HepG2 (cell line): ENCODE results near the gene TMEM131L. TPM values are rescaled to one million over a fixed set of nuclear protein-coding genes. Genes with fewer than 3 reads are reported as not detected.

Source experiments
- ATAC-seq: fragments of 200-7000 bp; cut with Tn5 transposase; 3 replicates; pipeline ENCODE4 v1.9.1; 2020; ENCODE audit warnings: mild to moderate bottlenecking, moderate library complexity
- BruUV-seq: library from RNA; stranded (reverse); fragments of 400-500 nt; replicated peaks from 2 replicates; lab custom pipeline; 2021; lab: Mats Ljungman, UMichigan
- CTCF ChIA-PET: fragments of 300-600 bp; formaldehyde crosslinking; extraction: SDS; loops from one replicate; lab custom pipeline; 2021; ENCODE audit warnings: low total read pairs, inconsistent platforms, low intra/inter-chr PET ratio; lab: Yijun Ruan, JAX
- POLR2A ChIA-PET: fragments of 350-600 bp; sonication (Branson Sonifier 250); formaldehyde crosslinking; loops from one replicate; lab custom pipeline; 2020; ENCODE audit warnings: antibody characterized with exemption, inconsistent platforms; lab: Yijun Ruan, JAX
- DNase-seq: peaks from one replicate; pipeline ENCODE4 v3.0.0-alpha.2; 2015; ENCODE audit warnings: low spot score
- FAIRE-seq: peaks from 3 replicates; lab custom pipeline; 2011; peaks lifted over from hg19 to GRCh38; lab: Jason Lieb, UNC
- H2AFZ ChIP-seq: one replicate; pipeline ENCODE4 v1.6.1; 2011; ENCODE audit warnings: low read length, inconsistent platforms
- H3K27ac ChIP-seq: fragments of 300-600 bp; 3 replicates; pipeline ENCODE4 v1.8.0; 2011; ENCODE audit warnings: mixed run types, mild to moderate bottlenecking, mixed read lengths, low read length, inconsistent platforms; ENCODE audit not compliant: insufficient read depth; ENCODE audit errors: extremely low read length
- H3K27me3 ChIP-seq, 2 experiments: fragments of 200-600 bp in 1 of 2; 2 replicates in 1 of 2; 3 replicates in 1 of 2; pipeline versions ENCODE4 v1.6.0 to v1.8.0; 2011; ENCODE audit warnings: low read length in 2 of 2, mild to moderate bottlenecking in 2 of 2, moderate library complexity in 2 of 2, inconsistent platforms in 1 of 2; ENCODE audit not compliant: insufficient read depth in 2 of 2, control insufficient read depth in 1 of 2
- H3K36me3 ChIP-seq, 2 experiments: fragments of 200-600 bp in 1 of 2; replicated peaks in 1 of 2; 2 replicates in 1 of 2; 3 replicates in 1 of 2; pipeline versions ENCODE4 v1.5.1 to v1.8.0; 2011; ENCODE audit warnings: low read length in 2 of 2, inconsistent platforms in 1 of 2; ENCODE audit not compliant: insufficient read depth in 2 of 2, control insufficient read depth in 1 of 2
- H3K4me1 ChIP-seq: 2 replicates; pipeline ENCODE4 v1.5.1; 2012; ENCODE audit warnings: low read length, inconsistent platforms; ENCODE audit not compliant: insufficient read depth
- H3K4me2 ChIP-seq: 2 replicates; pipeline ENCODE4 v1.6.0; 2011; ENCODE audit warnings: low read depth, low read length, inconsistent platforms
- H3K4me3 ChIP-seq, 3 experiments: fragments of 200-600 bp in 1 of 3; sonication (generic), shearing (Covaris generic) in 1 of 3; replicated peaks in 1 of 3; 2 replicates each; pipeline ENCODE4 v1.5.1; 2011 to 2016; ENCODE audit warnings: low read length in 3 of 3, inconsistent platforms in 2 of 3, low read depth in 2 of 3, mild to moderate bottlenecking in 2 of 3, control low read depth in 1 of 3, mixed read lengths in 1 of 3; ENCODE audit not compliant: insufficient read depth in 1 of 3
- H3K79me2 ChIP-seq: one replicate; pipeline ENCODE4 v1.6.1; 2011; ENCODE audit warnings: low read length, inconsistent platforms; ENCODE audit not compliant: insufficient read depth
- H3K9ac ChIP-seq: 2 replicates; pipeline ENCODE4 v1.6.0; 2011; ENCODE audit warnings: mild to moderate bottlenecking, low read depth, low read length, inconsistent platforms; ENCODE audit not compliant: insufficient read depth
- H3K9me3 ChIP-seq: 2 replicates; pipeline ENCODE4 v1.5.1; 2012; ENCODE audit warnings: mild to moderate bottlenecking, low read length
- H4K20me1 ChIP-seq: 2 replicates; pipeline ENCODE4 v1.6.0; 2011; ENCODE audit warnings: inconsistent platforms, mild to moderate bottlenecking, low read length, moderate library complexity; ENCODE audit not compliant: insufficient read depth
- HNF4G ChIP-seq, 2 experiments: sonication (generic) in 1 of 2; formaldehyde crosslinking in 1 of 2; IDR thresholded peaks; 2 replicates each; pipeline versions ENCODE4 v1.4.0 to v1.6.1; 2011 to 2020; ENCODE audit warnings: borderline replicate concordance in 2 of 2, low read depth in 2 of 2, mild to moderate bottlenecking in 2 of 2, low read length in 1 of 2, missing genetic modification reagents in 1 of 2, moderate library complexity in 1 of 2
- ISL2 ChIP-seq: sonication (generic); formaldehyde crosslinking; IDR thresholded peaks from 2 replicates; pipeline ENCODE4 v1.5.0; 2020; ENCODE audit warnings: missing genetic modification reagents
- NCOR1 ChIP-seq: fragments of 200-600 bp; sonication (generic); IDR thresholded peaks from 2 replicates; pipeline ENCODE4 v1.7.0; 2017; ENCODE audit warnings: antibody characterized with exemption, low read length, borderline replicate concordance
- NFYC ChIP-seq: IDR thresholded peaks from 2 replicates; pipeline ENCODE4 v1.6.1; 2016; ENCODE audit warnings: missing genetic modification reagents, missing compliant biosample characterization
- PBX3 ChIP-seq: sonication (generic); formaldehyde crosslinking; IDR thresholded peaks from 2 replicates; pipeline ENCODE4 v1.8.1; 2023; ENCODE audit warnings: missing genetic modification reagents, inconsistent platforms, borderline replicate concordance
- SKI ChIP-seq: fragments of 450-650 bp; IDR thresholded peaks from one replicate; pipeline ENCODE4 v1.6.1; 2018; ENCODE audit warnings: mild to moderate bottlenecking; ENCODE audit not compliant: partially characterized antibody
- ZNF713 ChIP-seq: sonication (generic); formaldehyde crosslinking; IDR thresholded peaks from 2 replicates; pipeline ENCODE4 v1.4.0; 2020; ENCODE audit warnings: mild to moderate bottlenecking, missing genetic modification reagents
- ZXDC ChIP-seq: sonication (generic); formaldehyde crosslinking; IDR thresholded peaks from 2 replicates; pipeline ENCODE4 v1.5.0; 2020; ENCODE audit warnings: mild to moderate bottlenecking, missing genetic modification reagents
- WGBS: methylation state at CpG from one replicate; pipeline ENCODE4 v1.1.6; 2017; ENCODE audit warnings: low lambda C conversion rate; 5-methylcytosine and 5-hydroxymethylcytosine counted together
- in situ Hi-C: cut with HindIII; loops from 2 replicates; pipeline ENCODE4 v1.10.0; 2017; ENCODE audit warnings: low pct_unique_long_range_greater_than_20kb; ENCODE audit not compliant: extremely low pct_ligation_motif_present
- intact Hi-C: fragments of 100-400 bp; cut with micrococcal nuclease; formaldehyde crosslinking; loops from one replicate; pipeline ENCODE4 v1.10.0; 2022; ENCODE audit not compliant: unreplicated experiment
- polyA plus RNA-seq, 8 experiments: library from polyadenylated mRNA; depleted of rRNA in 3 of 8; stranded (reverse) in 7 of 8; unstranded in 1 of 8; fragments of >200 nt; fragmentation: Illumina TruSeq in 4 of 8; extraction: Trizol in 4 of 8; gene quantifications; 2 replicates each; pipeline versions ENCODE4 v1.2.1 to v1.2.3, GENCODE V29; 2011 to 2016; ENCODE audit warnings: low read depth in 4 of 8, missing spikeins in 1 of 8, mixed read lengths in 1 of 8; ENCODE audit not compliant: insufficient read depth in 1 of 8
- total RNA-seq, 5 experiments: library from RNA; depleted of rRNA; stranded (reverse); fragments of >200 nt; fragmentation: Illumina TruSeq; extraction: Trizol; gene quantifications; 2 replicates each; pipeline ENCODE4 v1.2.3, GENCODE V29; 2016; ENCODE audit warnings: low read depth in 1 of 5

The TMEM131L gene
- total and polyA plus RNA-seq, 2 of the 13 experiments (the other 11 are each of a cell fraction or from before 2014, with no cell fraction given), result 2.2 to 4.5 TPM

GRCh38 chr4:153655002-153655541 lies 188.9 kb downstream of the TMEM131L start:
- CTCF ChIA-PET, result no interaction called here
- H4K20me1 ChIP-seq, result no peaks in the 10 kb centered on the region
- H3K79me2 ChIP-seq, result no peaks in the 10 kb centered on the region
- H3K27ac ChIP-seq, result no peak overlapping the region
- POLR2A ChIA-PET, result no interaction called here
- H2AFZ ChIP-seq, result no peak overlapping the region
- BruUV-seq, result no TSS peak
- H3K4me2 ChIP-seq, result no peak overlapping the region
- no peak overlapping the region for H3K4me3 ChIP-seq
- WGBS, result 35% methylated on average over 4 of the region's 4 CpGs
- no peak for TF ChIP-seq ZXDC (CRISPR knock-in tag)
- peak; percentile 83 for TF ChIP-seq NCOR1
- TF ChIP-seq ISL2 (CRISPR knock-in tag), result no peak
- no peak for TF ChIP-seq NFYC
- peak; percentile 24 for TF ChIP-seq SKI
- TF ChIP-seq ZNF713, result no peak
- peak; percentile 18; the same call in 1 of the 2 replicates for TF ChIP-seq HNF4G (IDR thresholded peaks at IDR 0.05; ENCODE audit: borderline replicate concordance, low read depth, low read length)
- TF ChIP-seq HNF4G (CRISPR knock-in tag; IDR thresholded peaks at IDR 0.05; ENCODE audit: borderline replicate concordance, low read depth), result no peak
- no peak for TF ChIP-seq PBX3 (CRISPR knock-in tag)
- no peaks in the 10 kb centered on the region for H3K36me3 ChIP-seq
- H3K9me3 ChIP-seq, result no peaks in the 10 kb centered on the region
- FAIRE-seq, result no peak
- peak; percentile 6 for DNase-seq
- H3K27me3 ChIP-seq, result 0 out of 5 replicates have a peak, but pooled peaks cover 0 to 4% of the 10 kb centered on the region in 2 experiments
- no peaks in the 10 kb centered on the region for H3K4me1 ChIP-seq
- intact Hi-C loops, result no loop called here
- in situ Hi-C loops, result no loop called here
- no peak for ATAC-seq
- H3K9ac ChIP-seq, result no peak overlapping the region
